Airway epithelial cell (primary cell): ENCODE results near the gene ATP6V1B1. TPM values are rescaled to one million over a fixed set of nuclear protein-coding genes. Genes with fewer than 3 reads are reported as not detected.

Experiments used
- total RNA-seq: library from RNA; depleted of rRNA; stranded (reverse); fragments of >200 nt; gene quantifications from 2 replicates; pipeline ENCODE4 v1.2.3, GENCODE V29; 2015

ATP6V1B1 gene
- total RNA-seq, result not detected in 2 replicates

GRCh38 chr2:70935468-70936164 is at the start of gene ATP6V1B1:
ATP6V1B1 (plus strand) TSS chr2:70935900; CDS start chr2:70935955, 55 bp downstream.

DNA sequence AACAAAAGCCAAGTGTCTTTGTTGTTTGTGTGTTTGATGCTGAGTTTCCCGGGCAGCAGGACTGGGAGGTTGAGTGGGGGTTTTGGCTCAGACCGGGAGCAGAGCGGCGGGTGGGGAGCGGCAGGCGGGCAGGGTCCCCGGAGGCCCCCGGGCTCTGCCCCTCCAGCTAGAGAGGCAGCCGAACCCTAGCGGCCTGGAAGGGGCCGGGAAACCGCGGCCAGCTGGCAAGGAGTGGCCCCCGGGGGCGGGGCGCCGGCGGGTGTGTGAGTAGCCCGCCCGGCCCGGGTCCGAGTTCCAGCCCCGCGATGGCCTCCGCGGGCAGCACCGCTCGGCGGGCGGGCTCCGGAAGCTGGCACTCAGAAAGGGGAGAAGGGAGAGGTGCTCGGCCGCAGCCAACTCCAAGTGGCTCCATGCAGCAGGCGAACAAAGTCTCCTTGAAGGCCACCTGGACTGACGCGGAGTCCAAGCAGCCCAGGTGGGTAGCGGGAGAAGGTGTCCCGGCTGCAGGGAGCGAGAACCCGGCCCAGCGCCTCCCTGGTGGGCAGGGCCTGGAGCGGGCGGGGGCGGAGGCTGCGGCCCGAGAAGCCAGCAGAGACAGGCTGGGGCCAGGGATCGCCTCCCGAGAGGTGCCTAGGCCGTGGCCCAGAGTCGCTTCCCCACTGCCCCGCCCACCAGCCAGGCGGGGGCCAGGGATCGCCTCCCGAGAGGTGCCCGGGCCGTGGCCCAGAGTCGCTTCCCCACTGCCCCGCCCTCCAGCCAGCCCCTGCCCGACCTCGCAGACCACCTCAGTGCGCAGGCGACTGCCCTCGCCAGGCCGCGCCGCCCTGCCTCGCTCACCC is 42.9 kb downstream of the ATP6V1B1 start, which contains the start of gene ANKRD53:
TSS of gene ANKRD53 (plus strand) at position 290 of the 839 bp plus-strand sequence. CDS start at position 306, 16 bp downstream.

GRCh38 chr2:70994699-70995425 is 59.2 kb downstream of the ATP6V1B1 start, which contains the start of gene TEX261:
TEX261 (minus strand) TSS chr2:70994873; CDS start chr2:70994757, 116 bp downstream.

Other genes with a start within 250 kb of the ATP6V1B1 start
- gene ADD2, start 167.7 kb upstream of the ATP6V1B1 start, total RNA-seq, result not detected in 2 replicates
- gene FIGLA, start 145.3 kb upstream of the ATP6V1B1 start, total RNA-seq, result not detected in 2 replicates
- not detected in 2 replicates for gene CLEC4F, start 115.3 kb upstream of the ATP6V1B1 start, total RNA-seq
- not detected in 2 replicates for gene CD207, start 100.1 kb upstream of the ATP6V1B1 start, total RNA-seq
- gene VAX2, start 35.3 kb upstream of the ATP6V1B1 start, total RNA-seq, result 0.14 and 0.23 TPM in 2 replicates
- gene ANKRD53, start 42.7 kb downstream of the ATP6V1B1 start, total RNA-seq, result 0.28 TPM in 1 of 2 replicates, not detected in the other
- 20.3 and 31.9 TPM in 2 replicates for gene TEX261, start 59.0 kb downstream of the ATP6V1B1 start, total RNA-seq
- 94.1 and 102 TPM in 2 replicates for gene NAGK, start 132.7 kb downstream of the ATP6V1B1 start, total RNA-seq
- 6.8 and 7.0 TPM in 2 replicates for gene MCEE, start 194.3 kb downstream of the ATP6V1B1 start, total RNA-seq
- gene MPHOSPH10, start 194.7 kb downstream of the ATP6V1B1 start, total RNA-seq, result 16.6 and 23.3 TPM in 2 replicates